WTC11 (cell line): ENCODE results near the gene KRTAP5-9.

Experiments used
- ATF3 ChIP-seq: sonication (generic); formaldehyde crosslinking; conservative IDR thresholded peaks from 2 replicates; pipeline ENCODE4 v1.8.1; 2022; ENCODE audit warnings: mild to moderate bottlenecking, missing genetic modification reagents
- ATF6 ChIP-seq: sonication (generic); formaldehyde crosslinking; IDR thresholded peaks from 2 replicates; pipeline ENCODE4 v1.8.1; 2023; ENCODE audit warnings: mild to moderate bottlenecking, missing genetic modification reagents
- CTCF ChIP-seq: fragments of 200-600 bp; IDR thresholded peaks from 2 replicates; pipeline ENCODE4 v1.8.0; 2022; ENCODE audit warnings: antibody characterized with exemption

- TF ChIP-seq ATF6 (CRISPR knock-in tag) (no peak), CTCF (no peak), ATF3 (no peak)
These were observed 22.9 kb upstream of the KRTAP5-9 start for GRCh38 chr11:71525188-71525937.
